GM23248 (cell line): ENCODE measurements around the gene TTC39B.

ENCODE experiments used
- EZH2 ChIP-seq: fragments of 200-600 bp; sonication (generic); IDR thresholded peaks from 2 replicates; pipeline ENCODE4 v1.6.1; 2018; ENCODE audit warnings: antibody characterized with exemption, mild to moderate bottlenecking; ENCODE audit not compliant: insufficient read depth, poor library complexity, severe bottlenecking
- EZH2phosphoT487 ChIP-seq: fragments of 200-600 bp; sonication (generic); IDR thresholded peaks from 2 replicates; pipeline ENCODE4 v1.6.1; 2018; ENCODE audit warnings: antibody characterized with exemption, moderate library complexity, mild to moderate bottlenecking, low read depth; ENCODE audit not compliant: insufficient read depth

DNA sequence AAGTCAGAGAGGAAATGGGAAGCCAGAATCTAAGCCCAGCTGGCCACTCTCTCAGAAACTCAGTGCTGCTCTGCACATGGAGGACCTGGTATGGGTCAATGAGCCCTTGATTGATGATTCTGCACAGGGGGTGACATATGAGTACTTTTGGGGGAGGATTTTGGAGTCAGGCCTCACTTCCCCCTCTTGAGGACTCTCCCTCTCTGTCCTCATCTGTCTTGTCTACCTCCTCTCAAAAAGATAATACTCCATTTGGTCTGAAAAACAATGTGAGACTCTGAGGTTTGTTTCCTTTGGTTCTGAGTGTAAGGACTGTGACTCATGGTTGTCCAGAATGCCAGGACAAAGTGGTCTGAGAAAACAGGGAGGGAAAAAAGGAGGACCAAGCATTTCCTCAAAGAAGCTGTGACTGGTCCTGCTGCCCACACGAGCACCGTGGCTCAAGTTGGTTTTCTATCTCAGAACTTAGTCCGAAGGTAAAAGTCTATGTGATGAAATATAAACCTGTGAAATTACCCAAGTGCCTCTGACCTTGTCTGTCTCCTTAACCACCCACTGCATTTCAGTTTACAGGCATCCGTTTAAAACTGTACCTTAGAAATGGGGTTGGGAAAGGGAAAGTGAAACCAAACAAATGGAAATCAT, 11.1 kb downstream of the TTC39B start:
- TF ChIP-seq EZH2phosphoT487 = no peak
- TF ChIP-seq EZH2 = no peak
